Prostate gland (tissue), 2 donors: ENCODE measurements around the gene HTR4.

ENCODE experiments used
- CTCF ChIP-seq, 4 experiments: fragments of 200-600 bp in 2 of 4; fragments of 450-650 bp in 2 of 4; sonication (generic) in 2 of 4; IDR thresholded peaks; 1 replicate in 3 of 4; 2 replicates in 1 of 4; pipeline ENCODE4 v1.5.1; 2016 to 2019; ENCODE audit warnings: antibody characterized with exemption in 4 of 4, mild to moderate bottlenecking in 2 of 4, moderate library complexity in 2 of 4
- POLR2A ChIP-seq: fragments of 450-650 bp; IDR thresholded peaks from one replicate; pipeline ENCODE4 v1.6.1; 2016; ENCODE audit warnings: antibody characterized with exemption, mild to moderate bottlenecking
- POLR2AphosphoS5 ChIP-seq: sonication (generic); formaldehyde crosslinking; IDR thresholded peaks from one replicate; pipeline ENCODE4 v1.6.1; 2017; ENCODE audit warnings: antibody characterized with exemption

GRCh38 chr5:148443241-148443640, 211.1 kb downstream of the HTR4 start:
- TF ChIP-seq CTCF (IDR thresholded peaks at IDR 0.05) (no peak), POLR2AphosphoS5 (no peak), POLR2A (no peak)
